DMS 273 treated with DMSO at 0.1 percent for 48 hours (cell line): ENCODE data around the gene DBN1.
"Not testable (repeated sequence)": the region's sequence is repeated elsewhere in the genome, so short reads cannot be mapped to it uniquely, and the experiment has no call there.

Source experiments
- DNase-seq: peaks from one replicate; lab custom pipeline; 2025; lab: John Stamatoyannopoulos, UW

Gene DBN1

GRCh38 chr5:177490992-177491391 lies 17.6 kb upstream of the DBN1 start:
- no peak for DNase-seq

DNA sequence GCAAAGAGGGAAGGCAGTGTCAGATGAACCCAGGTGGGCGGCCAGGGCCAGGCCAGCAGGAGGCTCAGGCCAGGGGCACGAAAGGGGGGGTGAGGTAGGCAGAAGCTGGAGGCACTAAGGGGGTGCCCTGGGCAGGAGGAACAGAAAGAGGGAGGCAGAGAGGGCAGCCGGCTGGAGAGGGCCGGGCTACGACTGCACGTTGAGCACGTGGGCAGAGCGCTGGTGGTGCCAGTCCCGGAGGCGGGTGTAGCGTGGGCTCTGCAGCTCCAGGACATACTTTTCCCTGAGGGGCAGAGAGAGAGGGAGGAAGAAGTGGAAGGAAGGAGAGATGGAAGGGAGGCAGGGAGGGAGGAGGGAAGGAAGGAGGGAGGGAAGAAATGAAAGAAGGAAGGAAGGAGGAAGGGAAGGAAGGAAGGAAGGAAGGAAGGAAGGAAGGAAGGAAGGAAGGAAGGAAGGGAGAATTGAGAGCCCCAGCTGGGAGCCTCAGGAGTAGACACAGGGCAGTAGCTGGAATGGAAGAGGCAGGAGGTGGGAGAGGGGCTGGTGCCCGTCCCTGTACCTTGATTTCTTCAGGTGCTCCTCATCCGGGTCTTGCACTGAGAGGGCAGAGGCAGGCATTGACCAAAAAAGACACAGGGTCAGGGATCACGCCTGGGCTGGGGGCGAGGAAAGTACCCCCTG lies 17.0 kb upstream of the DBN1 start:
- DNase-seq = no peak

GRCh38 chr5:177489119-177489716 lies 15.8 kb upstream of the DBN1 start:
- DNase-seq = no peak

DNA sequence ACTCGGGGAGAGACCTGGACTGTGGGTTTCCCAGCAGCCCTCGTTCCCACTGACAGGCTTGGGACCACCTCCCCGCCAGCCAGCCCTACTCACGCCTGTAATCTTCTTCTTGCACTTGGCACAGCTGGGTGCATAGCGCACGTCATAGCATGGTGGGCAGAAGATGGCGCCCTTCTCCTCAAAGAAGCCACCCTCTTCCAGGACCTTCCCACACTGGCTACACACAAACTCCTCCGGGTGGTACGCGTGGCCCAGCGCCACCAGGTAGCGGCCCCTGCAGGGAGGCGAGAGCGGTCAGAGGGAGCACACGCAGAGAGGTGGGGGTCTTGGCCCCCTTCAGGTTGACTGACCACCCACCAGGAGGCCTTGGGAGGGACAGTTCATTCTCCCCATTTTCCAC lies 14.5 kb upstream of the DBN1 start:
- DNase-seq = no peak

- DNase-seq = no peak
These were observed 13.7 kb upstream of the DBN1 start for GRCh38 chr5:177487144-177487543.

DNA sequence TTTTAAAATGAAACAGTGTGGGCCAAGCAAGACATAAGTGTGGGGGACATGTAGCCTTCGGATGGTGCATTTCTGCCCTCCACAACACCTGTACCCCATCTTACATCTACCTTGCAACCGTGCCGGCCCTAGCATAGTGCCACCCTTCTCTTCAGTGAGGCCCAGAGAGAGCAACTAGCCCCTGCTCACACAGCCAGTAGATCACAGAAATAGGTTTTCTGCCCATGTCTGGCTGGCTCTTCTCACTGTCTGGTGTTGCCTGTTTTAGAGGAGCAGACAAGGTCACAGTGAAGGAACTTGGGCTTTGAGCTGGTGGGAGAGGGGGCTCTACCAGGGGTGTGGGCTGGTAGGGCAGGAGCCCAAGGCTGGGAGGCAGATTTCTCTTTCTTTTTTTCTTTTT lies 12.8 kb upstream of the DBN1 start:
- DNase-seq = no peak

GRCh38 chr5:177485753-177486152 lies 12.3 kb upstream of the DBN1 start:
- DNase-seq = not testable (repeated sequence)

GRCh38 chr5:177484902-177485549 lies 11.6 kb upstream of the DBN1 start:
- DNase-seq = no peak

GRCh38 chr5:177483994-177484901 lies 10.8 kb upstream of the DBN1 start:
- peak; percentile 77 for DNase-seq

DNA sequence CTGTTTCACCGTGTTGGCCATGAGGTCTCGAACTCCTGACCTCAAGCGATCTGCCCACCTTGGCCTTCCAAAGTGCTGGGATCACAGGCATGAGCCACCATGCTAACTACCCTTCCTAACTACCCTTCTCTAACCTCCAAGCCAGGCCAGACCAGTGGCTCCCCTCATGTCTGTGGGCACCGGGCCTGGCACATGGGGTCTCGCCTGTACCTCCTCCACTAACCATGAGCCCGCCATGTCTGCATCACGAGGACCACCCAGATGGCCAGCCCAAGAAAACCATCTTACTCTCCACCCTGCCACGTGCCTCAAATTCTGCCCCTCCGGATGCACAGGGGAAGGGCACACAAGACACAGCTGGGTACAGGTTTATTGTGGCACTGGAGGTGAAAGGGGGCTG lies 9.6 kb upstream of the DBN1 start:
- DNase-seq = no peak

GRCh38 chr5:177482359-177482795 lies 8.9 kb upstream of the DBN1 start:
- DNase-seq = no peak

DNA sequence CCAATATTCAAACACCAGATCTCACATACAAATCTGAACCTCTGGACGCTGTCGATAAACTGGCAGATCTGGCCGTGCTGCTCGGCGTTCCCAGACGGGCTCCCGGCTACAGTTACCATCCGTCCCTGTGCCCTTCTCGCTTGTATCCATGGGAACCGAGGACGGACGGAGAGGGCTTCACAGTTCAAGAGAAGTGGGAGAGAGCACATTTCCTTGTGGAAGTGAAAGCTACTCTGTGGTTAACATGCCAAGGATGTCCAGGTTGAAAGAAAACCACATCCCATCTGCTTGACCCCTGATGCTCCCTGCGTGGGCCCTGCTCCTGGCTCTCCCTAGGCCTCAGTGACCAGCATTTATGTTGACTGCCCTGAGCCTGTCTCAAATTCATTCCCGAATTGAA lies 6.3 kb upstream of the DBN1 start:
- no peak for DNase-seq

GRCh38 chr5:177478711-177479646 lies 5.5 kb upstream of the DBN1 start:
- DNase-seq = no peak

- no peak for DNase-seq
These were observed 4.5 kb upstream of the DBN1 start for GRCh38 chr5:177477701-177478477.

DNA sequence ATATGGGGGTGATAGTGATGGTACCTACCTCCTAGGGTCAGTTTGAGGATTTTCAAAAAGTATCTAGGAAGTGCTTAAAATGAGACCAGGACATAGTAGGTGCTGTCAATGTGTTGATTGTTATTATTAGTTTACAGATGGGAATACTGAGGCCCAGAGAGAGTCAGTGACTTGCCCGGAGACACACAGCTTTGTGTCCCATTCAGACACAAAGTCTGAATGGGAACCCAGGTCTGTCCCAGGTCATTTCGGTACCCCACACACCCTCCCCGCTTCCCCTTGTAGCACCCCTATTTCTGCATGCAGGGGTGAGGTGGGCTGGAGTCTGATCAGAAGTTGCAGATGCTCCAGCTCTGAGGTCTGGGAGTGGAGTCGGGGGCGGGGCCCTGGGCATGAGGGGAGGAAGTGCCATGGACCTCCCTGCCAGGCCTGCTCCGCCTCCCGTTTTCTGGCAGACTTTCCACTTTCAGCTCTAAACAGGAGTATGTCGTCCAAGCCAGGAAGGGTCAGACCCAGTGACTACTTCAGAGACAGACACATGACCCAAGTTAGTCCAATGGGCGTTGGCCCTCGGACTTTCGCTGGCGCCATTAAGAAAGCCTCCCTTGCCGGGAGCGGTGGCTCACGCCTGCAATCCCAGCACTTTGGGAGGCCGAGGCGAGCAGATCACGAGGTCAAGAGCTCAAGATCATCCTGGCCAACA lies 3.2 kb upstream of the DBN1 start:
- no peak for DNase-seq

DNA sequence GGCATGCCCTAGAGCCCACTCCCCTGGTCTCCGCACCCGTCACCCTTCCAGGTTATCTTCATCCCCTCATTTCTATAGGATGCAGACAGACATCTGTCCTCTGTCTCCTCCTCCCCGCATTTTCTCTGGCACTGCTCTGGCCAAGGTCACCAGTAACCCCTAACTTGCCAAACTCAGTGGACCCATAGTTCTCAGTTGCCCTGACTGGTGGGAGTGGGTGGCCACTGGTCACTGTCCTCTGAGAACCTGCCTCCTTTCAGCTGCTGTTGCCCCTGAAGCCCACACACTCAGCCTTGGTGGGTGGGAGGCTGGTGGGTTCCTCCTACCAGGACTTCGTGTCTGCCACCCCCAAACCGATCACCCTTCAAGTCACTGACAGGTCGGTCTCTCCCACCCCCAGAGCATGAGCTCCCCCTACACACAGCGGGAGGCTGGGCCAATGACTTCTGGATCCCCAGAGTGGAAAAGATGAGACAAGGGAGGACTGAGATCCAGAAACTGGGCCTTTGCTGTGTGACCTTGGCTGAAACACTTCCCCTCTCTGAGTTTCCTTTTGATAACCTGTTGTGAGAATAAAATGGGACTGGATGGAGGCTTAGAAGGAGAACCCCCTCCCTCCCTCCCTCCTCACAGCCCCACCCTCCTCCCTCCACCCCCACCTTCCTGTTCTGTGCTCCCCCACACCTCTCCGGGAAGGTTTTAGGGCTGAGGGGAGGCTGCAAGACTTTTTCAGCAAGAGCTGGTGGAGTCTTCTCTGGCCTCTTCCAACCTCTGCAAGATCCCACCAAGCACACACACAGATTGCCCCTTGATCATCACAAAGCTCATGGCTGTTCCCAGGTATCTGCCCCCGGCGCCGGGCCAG lies 2.4 kb upstream of the DBN1 start:
- no peak for DNase-seq

DNA sequence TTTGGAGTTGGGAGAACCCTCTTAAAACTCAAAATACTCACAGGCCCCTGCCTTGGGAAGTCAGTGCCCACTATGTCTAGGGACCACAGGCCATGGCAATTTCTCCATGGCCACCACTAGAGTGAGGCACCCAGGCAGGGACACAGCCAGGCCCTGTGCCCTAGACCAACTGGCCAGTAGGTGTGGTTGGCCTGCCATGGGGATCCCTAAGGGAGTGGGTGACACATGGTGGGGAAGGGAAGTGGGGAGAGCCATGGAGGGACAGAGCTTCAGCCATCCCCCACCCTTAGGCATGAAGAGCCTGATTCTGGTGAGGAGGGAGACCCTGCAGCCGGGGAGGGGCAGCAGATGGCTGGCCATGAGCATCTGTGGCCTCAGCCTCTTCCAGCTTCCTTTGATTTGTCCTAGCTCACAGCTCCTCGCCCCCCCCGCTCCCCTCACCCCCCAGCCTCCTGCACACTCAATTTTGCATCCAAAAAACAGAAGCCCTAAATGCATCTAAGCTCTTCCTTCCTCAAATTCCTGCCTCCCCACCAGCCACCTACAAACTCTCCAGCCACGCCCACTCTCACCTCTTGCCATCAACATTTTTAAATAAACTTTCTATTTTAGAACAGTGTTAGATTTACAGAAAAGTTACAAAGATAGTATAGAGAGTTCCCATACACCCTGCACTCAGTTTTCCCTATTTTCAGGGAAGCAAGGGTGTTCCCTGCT lies 1.6 kb upstream of the DBN1 start:
- no peak for DNase-seq

DNA sequence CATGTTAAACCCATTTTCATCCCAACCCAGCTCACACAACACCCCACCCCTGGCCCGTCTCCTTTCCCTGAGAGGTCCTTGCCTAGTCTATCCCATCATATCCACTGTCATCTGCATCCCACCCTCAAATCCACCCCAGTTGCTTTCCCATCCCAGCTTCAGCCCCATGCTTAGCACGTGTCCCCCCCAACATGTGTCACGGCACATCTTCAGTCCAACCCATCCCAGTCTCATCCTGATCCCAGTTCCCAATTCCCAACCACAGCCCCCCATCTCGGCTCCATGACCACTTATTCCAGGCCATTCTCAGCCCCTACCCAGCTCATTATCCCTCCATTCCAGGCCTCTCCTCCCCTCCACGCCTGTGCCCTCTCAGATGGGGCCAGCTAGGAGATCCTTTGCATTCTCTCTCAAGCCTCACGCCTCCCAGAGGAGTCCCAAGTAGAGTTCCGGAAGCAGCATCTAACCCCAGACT lies 605 bp upstream of the DBN1 start:
- DNase-seq = no peak
